Smooth muscle cell (in vitro differentiated cells): ENCODE results near the gene LIPT2. TPM values are rescaled to one million over a fixed set of nuclear protein-coding genes. Genes with fewer than 3 reads are reported as not detected.

Experiments
- DNase-seq: peaks from one replicate; lab custom pipeline; 2025; ENCODE audit not compliant: unreplicated experiment; lab: John Stamatoyannopoulos, UW
- H2AFZ ChIP-seq: fragments of 200-600 bp; sonication (generic); 2 replicates; pipeline ENCODE4 v1.6.0; 2016; ENCODE audit warnings: antibody characterized with exemption, low read depth, mild to moderate bottlenecking
- H3F3A ChIP-seq: fragments of 200-600 bp; sonication (generic); 2 replicates; pipeline ENCODE4 v1.6.0; 2017; ENCODE audit warnings: antibody characterized with exemption, low read depth
- H3K27ac ChIP-seq: fragments of 200-600 bp; sonication (generic); 2 replicates; pipeline ENCODE4 v1.5.1; 2016; ENCODE audit warnings: low read depth, mild to moderate bottlenecking
- H3K27me3 ChIP-seq: fragments of 200-600 bp; sonication (generic); 2 replicates; pipeline ENCODE4 v1.6.1; 2016; ENCODE audit warnings: low read depth, mild to moderate bottlenecking
- H3K36me3 ChIP-seq: fragments of 200-600 bp; sonication (generic); 2 replicates; pipeline ENCODE4 v1.5.1; 2016; ENCODE audit warnings: low read depth
- H3K4me1 ChIP-seq: fragments of 200-600 bp; sonication (generic); 2 replicates; pipeline ENCODE4 v1.5.1; 2016; ENCODE audit warnings: low read depth
- H3K4me2 ChIP-seq: fragments of 200-600 bp; sonication (generic); 2 replicates; pipeline ENCODE4 v1.6.0; 2016; ENCODE audit warnings: mild to moderate bottlenecking
- H3K4me3 ChIP-seq: fragments of 200-600 bp; sonication (generic); 2 replicates; pipeline ENCODE4 v1.5.1; 2016; ENCODE audit warnings: mild to moderate bottlenecking
- H3K79me2 ChIP-seq: fragments of 200-600 bp; sonication (generic); 2 replicates; pipeline ENCODE4 v1.6.0; 2016; ENCODE audit warnings: low read depth, mild to moderate bottlenecking
- H3K9ac ChIP-seq: fragments of 200-600 bp; sonication (generic); 2 replicates; pipeline ENCODE4 v1.6.0; 2016; ENCODE audit warnings: low read depth
- H3K9me3 ChIP-seq: fragments of 200-600 bp; sonication (generic); replicated peaks from 2 replicates; pipeline ENCODE4 v1.5.1; 2016; ENCODE audit warnings: low read depth
- H4K20me1 ChIP-seq: fragments of 200-600 bp; sonication (generic); 2 replicates; pipeline ENCODE4 v1.6.0; 2016; ENCODE audit warnings: low read depth
- CTCF ChIP-seq: fragments of 200-600 bp; sonication (generic); IDR thresholded peaks from 2 replicates; pipeline ENCODE4 v1.5.1; 2017; ENCODE audit warnings: borderline replicate concordance, mild to moderate bottlenecking, antibody characterized with exemption; ENCODE audit not compliant: insufficient read depth, poor library complexity, severe bottlenecking
- WGBS: methylation state at CpG from one replicate; pipeline ENCODE4 v1.1.7; 2016; ENCODE audit warnings: low lambda C conversion rate; 5-methylcytosine and 5-hydroxymethylcytosine counted together
- polyA plus RNA-seq: library from polyadenylated mRNA; unstranded; fragments of >200 nt; fragmentation: Nextera tagmentation; extraction: Ambion mirVana; gene quantifications from 2 replicates; pipeline ENCODE4 v1.2.1, GENCODE V29; 2016
- total RNA-seq: library from RNA; depleted of rRNA; stranded (reverse); fragments of >200 nt; gene quantifications from 2 replicates; pipeline ENCODE4 v1.2.3, GENCODE V29; 2014

The LIPT2 gene
- total and polyA plus RNA-seq, 2 experiments from 2014 or later, result 4.0 to 10.2 TPM

DNA sequence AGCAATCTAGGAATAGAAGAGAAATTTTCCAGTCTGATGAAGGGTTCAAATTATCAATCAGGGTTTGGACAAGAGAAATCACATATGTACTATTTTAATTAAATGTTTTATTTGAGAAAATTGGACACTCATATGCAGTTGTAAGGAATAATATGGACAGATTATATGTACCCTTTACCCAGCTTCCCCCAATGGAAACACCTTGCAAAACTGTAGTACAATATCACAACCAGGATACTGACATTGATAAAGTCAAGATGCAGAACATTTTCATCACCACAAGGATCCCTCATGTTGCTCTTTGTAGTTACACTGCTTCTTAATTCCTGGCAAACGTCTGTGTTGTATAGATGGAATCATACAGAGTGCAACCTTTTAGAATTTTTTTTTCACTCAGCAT is 1.4 kb upstream of the LIPT2 start:
- H3K4me1 ChIP-seq, result no peaks in the 10 kb centered on the region
- H3K27ac ChIP-seq, result no peak overlapping the region
- H3K27me3 ChIP-seq, result no peaks in the 10 kb centered on the region
- no peak overlapping the region for H3K4me3 ChIP-seq
- no peaks in the 10 kb centered on the region for H3K79me2 ChIP-seq
- H2AFZ ChIP-seq, result no peak overlapping the region
- H3K4me2 ChIP-seq, result no peak overlapping the region
- no peaks in the 10 kb centered on the region for H4K20me1 ChIP-seq
- H3K9me3 ChIP-seq, result no peaks in the 10 kb centered on the region
- 98% methylated on average over 1 of the region's 1 CpG for WGBS
- H3F3A ChIP-seq, result no peaks in the 10 kb centered on the region
- H3K36me3 ChIP-seq, result no peaks in the 10 kb centered on the region
- DNase-seq, result no peak
- no peak overlapping the region for H3K9ac ChIP-seq
- TF ChIP-seq CTCF, result no peak

GRCh38 chr11:74493791-74494630 is 487 bp upstream of the LIPT2 start:
- no peaks in the 10 kb centered on the region for H3K27me3 ChIP-seq
- H3K9ac ChIP-seq, result peak overlapping the region; percentile 65
- H3K79me2 ChIP-seq, result no peaks in the 10 kb centered on the region
- H4K20me1 ChIP-seq, result no peaks in the 10 kb centered on the region
- H3K27ac ChIP-seq, result peak overlapping the region; percentile 67
- DNase-seq, result no peak
- peak overlapping the region; percentile 81 for H3K4me3 ChIP-seq
- H3K4me2 ChIP-seq, result peak overlapping the region; percentile 81
- no peaks in the 10 kb centered on the region for H3F3A ChIP-seq
- H3K4me1 ChIP-seq, result no peaks in the 10 kb centered on the region
- no peaks in the 10 kb centered on the region for H3K9me3 ChIP-seq
- peak overlapping the region; percentile 93 for H2AFZ ChIP-seq
- WGBS, result 15% methylated on average over 14 of the region's 14 CpGs
- no peak for TF ChIP-seq CTCF
- H3K36me3 ChIP-seq, result no peaks in the 10 kb centered on the region

GRCh38 chr11:74492084-74492483 is 1.4 kb downstream of the LIPT2 start:
- Histone ChIP-seq H4K20me1 (no peaks in the 10 kb centered on the region), H3K27me3 (no peaks in the 10 kb centered on the region), H2AFZ (no peak overlapping the region), H3K4me3 (no peak overlapping the region), H3K4me1 (no peaks in the 10 kb centered on the region), H3K9ac (no peak overlapping the region), H3F3A (no peaks in the 10 kb centered on the region), H3K9me3 (no peaks in the 10 kb centered on the region), H3K79me2 (no peaks in the 10 kb centered on the region), H3K27ac (peak overlapping the region; percentile 33), H3K4me2 (peak overlapping the region; percentile 81), H3K36me3 (no peaks in the 10 kb centered on the region)
- no peak for DNase-seq
- 95% methylated on average over 11 of the region's 11 CpGs for WGBS
- no peak for TF ChIP-seq CTCF

DNA sequence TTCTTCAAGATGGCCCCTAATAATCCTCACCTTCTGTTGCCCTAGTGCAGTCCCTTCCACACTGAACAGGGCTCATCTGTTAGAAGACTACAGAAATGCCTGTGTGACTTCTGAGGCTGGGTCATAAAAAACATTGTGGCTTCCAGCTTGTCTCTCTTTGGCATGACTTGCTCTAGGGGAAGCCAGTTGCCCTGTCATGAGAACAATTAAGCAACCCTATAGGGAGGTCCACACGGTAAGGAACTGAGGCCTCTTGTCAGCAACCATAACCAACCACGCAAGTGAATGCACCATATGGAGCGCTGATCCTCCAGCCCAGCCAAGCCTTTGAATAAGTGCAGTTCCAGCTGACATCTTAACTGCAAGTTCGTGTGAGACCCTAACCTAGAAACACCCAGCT is 2.6 kb downstream of the LIPT2 start:
- Histone ChIP-seq H2AFZ (no peak overlapping the region), H3K4me1 (no peaks in the 10 kb centered on the region), H3K36me3 (no peaks in the 10 kb centered on the region), H3K9ac (no peak overlapping the region), H3K4me3 (no peak overlapping the region), H3F3A (no peaks in the 10 kb centered on the region), H3K27me3 (no peaks in the 10 kb centered on the region), H3K4me2 (no peak overlapping the region), H3K79me2 (no peaks in the 10 kb centered on the region), H3K9me3 (no peaks in the 10 kb centered on the region), H4K20me1 (no peaks in the 10 kb centered on the region), H3K27ac (no peak overlapping the region)
- WGBS, result 93% methylated on average over 4 of the region's 4 CpGs
- no peak for TF ChIP-seq CTCF
- DNase-seq, result no peak
